SK-N-DZ (cell line): ENCODE results near the gene MLEC.

Source experiments
- DNase-seq: peaks from one replicate; pipeline ENCODE4 v3.0.0-alpha.2; 2015; ENCODE audit warnings: low spot score

MLEC gene

GRCh38 chr12:120741476-120742421, 54.8 kb downstream of the MLEC start:
- no peak for DNase-seq

GRCh38 chr12:120744922-120745493, 58.1 kb downstream of the MLEC start:
- DNase-seq: no peak

GRCh38 chr12:120748242-120748641, 61.3 kb downstream of the MLEC start:
- DNase-seq: no peak

GRCh38 chr12:120749256-120749655, 62.3 kb downstream of the MLEC start:
- DNase-seq: no peak

GRCh38 chr12:120750806-120751205, 63.9 kb downstream of the MLEC start:
- DNase-seq: no peak

- no peak for DNase-seq
Measured at GRCh38 chr12:120751389-120751788, 64.4 kb downstream of the MLEC start.
